Posterior vena cava (tissue), 2 donors: ENCODE measurements around the gene ADM2. TPM values are rescaled to one million over a fixed set of nuclear protein-coding genes. Genes with fewer than 3 reads are reported as not detected.
"Not testable (repeated sequence)": the region's sequence is repeated elsewhere in the genome, so short reads cannot be mapped to it uniquely, and the experiment has no call there.

Experiments used
- DNase-seq: peaks from one replicate; pipeline ENCODE4 v3.0.0-alpha.2; 2020; ENCODE audit warnings: low spot score
- intact Hi-C, 2 donors: fragments of 100-400 bp; cut with DNase I; formaldehyde crosslinking; loops; one replicate each; pipeline versions ENCODE4 v1.14.1 to v1.14.2; 2022 to 2023
- total RNA-seq, 2 donors: library from RNA; stranded (reverse); fragmentation: NEBNext Ultra II Directional; extraction: Animal tissue kit (Norgen Biotek cat#: 25700); gene quantifications; one replicate each; pipeline ENCODE4 v1.2.1, GENCODE V29; 2021
- donor health status: DM: yes; HTN: yes; CAD: no.
- donor health status: DM: yes; HTN: yes; CAD: no.

ADM2 gene
- total RNA-seq, 2 donors from 2014 or later: 0.14 to 0.56 TPM

- DNase-seq: no peak
- intact Hi-C loops: no loop called here
Measured at GRCh38 chr22:50528682-50529415, 47.5 kb downstream of the ADM2 start.

- DNase-seq: no peak
- intact Hi-C loops: no loop called here
Measured at GRCh38 chr22:50529416-50529896, 48.1 kb downstream of the ADM2 start.

GRCh38 chr22:50529897-50530579 is 48.7 kb downstream of the ADM2 start, which contains the start of gene TYMP:
TYMP (minus strand) TSS chr22:50530012; CDS start chr22:50529709, 303 bp downstream.
- intact Hi-C loops: no loop called here

DNA sequence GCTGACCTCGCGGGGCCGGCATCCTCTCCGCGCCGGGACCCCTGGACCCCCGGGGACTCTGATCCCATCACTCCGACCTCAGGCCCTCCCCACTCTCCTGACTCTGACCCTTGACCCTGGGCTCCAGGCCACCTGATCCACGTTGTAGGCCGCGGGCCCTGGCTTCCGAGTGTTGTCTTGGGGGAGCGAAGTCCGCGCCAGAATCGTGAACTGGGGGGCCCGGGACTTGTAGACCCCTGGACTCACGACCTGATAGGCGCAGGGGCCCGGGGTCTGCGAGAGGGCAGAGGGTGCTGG is 49.2 kb downstream of the ADM2 start:
- intact Hi-C loops: no loop called here
- no peak for DNase-seq

More at GRCh38 chr22:50529897-50530579, 48.7 kb downstream of the ADM2 start, which contains the start of gene TYMP:
- DNase-seq: peak; percentile 97

- intact Hi-C loops: no loop called here
- DNase-seq: peak; percentile 98
Measured at GRCh38 chr22:50530877-50531545, 49.7 kb downstream of the ADM2 start.

- peak; percentile 93 for DNase-seq
- intact Hi-C loops: no loop called here
Measured at GRCh38 chr22:50531546-50531961, 50.2 kb downstream of the ADM2 start.

- intact Hi-C loops: no loop called here
Measured at GRCh38 chr22:50531962-50532674, 50.8 kb downstream of the ADM2 start.

DNA sequence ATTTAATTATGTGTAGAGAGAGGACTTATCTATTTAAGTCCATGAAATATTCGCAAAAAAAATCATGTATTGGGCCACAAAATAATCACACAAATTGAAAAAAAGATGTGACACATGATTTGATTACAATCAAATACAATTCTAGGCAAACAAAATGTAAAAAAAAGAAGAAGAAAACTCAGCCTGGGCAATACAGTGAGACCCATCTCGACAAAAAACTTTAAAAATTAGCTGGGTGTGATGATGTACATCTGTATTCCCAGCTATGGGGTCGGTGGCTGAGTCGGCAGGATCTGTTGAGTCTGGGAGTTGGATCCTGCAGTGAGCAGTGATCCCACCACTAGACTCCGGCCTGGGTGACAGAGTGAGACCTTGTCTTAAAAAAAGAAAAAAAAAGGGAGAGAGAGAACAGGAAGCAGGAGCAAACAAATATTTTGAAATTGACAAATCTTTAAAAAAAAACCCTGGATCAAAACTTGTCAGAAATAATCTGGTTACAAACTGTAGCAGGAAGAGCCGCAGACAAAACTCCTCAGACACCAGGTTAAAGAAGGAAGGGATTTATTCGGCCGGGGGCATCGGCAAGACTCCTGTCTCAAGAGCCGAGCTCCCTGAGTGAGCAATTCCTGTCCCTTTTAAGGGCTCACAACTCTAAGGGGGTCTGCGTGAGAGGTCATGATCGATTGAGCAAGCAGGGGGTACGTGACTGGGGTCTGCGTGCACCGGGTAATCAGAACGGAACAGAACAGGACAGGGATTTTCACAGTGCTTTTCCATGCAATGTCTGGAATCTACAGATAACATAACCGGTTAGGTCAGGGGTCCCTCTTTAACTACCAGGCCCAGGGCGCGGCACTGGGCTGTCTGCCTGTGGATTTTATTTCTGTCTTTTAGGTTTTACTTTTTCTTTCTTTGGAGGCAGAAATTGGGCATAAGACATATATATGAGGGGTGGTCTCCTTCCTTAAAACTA is 51.8 kb downstream of the ADM2 start:
- intact Hi-C loops: no loop called here
- DNase-seq: no peak

More at GRCh38 chr22:50531962-50532674, 50.8 kb downstream of the ADM2 start:
- peak; percentile 95 for DNase-seq

DNA sequence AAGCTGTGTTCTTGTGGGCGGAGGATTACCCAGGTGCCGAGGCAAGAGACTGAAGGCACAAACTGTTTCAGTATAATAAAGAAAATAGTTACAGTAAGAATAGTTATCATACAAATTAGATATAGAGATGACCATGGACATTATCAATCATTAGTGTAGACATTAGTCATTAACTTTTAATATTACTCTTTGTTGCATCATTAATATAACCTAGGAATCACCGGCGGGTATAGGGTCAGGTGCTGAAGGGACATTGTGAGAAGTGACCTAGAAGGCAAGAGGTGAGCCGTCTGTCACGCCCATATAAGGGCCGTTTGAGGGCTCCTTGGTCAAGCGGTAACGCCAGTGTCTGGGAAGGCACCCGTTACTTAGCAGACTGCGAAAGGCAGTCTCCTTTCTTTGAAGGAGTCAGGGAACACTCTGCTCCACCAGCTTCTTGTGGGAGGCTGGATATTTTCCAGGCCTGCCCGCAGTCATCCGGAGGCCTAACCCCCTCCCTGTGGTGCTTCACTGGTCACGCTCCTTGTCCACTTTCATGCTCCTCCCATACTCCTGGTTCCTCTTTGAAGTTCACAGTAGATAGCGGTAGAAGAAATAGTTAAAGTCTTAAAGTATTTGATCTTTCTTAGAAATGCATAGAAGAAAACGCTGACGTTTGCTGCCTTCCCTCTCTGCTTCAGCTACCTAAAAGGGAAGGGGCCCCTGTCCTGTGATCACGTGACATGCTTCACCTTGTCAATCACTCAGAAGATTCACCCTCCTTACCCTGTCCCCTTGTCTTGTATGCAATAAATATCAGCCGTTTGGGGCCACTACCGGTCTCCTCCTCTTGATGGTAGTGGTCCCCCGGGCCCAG is 52.7 kb downstream of the ADM2 start:
- DNase-seq, intact Hi-C loops: not testable (repeated sequence)

DNA sequence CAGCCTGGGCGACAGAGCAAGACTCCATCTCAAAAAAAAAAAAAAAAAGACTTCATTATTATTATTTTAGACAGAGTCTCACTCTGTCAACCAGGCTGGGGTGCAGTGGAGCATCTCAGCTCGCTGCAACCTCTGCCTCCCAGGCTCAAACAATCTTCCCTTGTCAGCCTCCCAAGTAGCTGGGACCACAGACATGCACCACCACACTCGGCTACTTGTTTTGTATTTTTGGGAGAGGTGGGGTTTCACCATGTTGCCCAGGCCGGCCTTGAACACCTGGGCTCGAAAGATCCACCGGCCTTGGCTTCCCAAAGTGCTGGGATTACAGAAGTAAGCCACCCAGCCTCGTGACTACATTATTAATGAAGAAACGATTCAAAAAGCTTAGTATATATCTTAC is 53.8 kb downstream of the ADM2 start:
- no peak for DNase-seq
- intact Hi-C loops: no loop called here

Other genes starting within 250 kb of the ADM2 start
- gene TUBGCP6, start 236.5 kb upstream of the ADM2 start, total RNA-seq: 10 to 100 TPM; 20.6 to 23.4 TPM
- gene HDAC10, start 230.3 kb upstream of the ADM2 start, total RNA-seq: 10 to 100 TPM; 14.1 to 23.6 TPM
- gene MAPK12, start 219.9 kb upstream of the ADM2 start, total RNA-seq: 10 to 100 TPM; 10.4 to 13.2 TPM
- gene MAPK11, start 211.2 kb upstream of the ADM2 start, total RNA-seq: 10 to 100 TPM; 11.5 to 11.6 TPM
- gene PLXNB2, start 173.9 kb upstream of the ADM2 start, total RNA-seq: 100 to 1,000 TPM; 108 to 125 TPM
- 1 to 10 TPM; 2.1 to 2.5 TPM for gene DENND6B, start 154.5 kb upstream of the ADM2 start, total RNA-seq
- 10 to 100 TPM; 35.3 to 36.0 TPM for gene PPP6R2, start 138.2 kb upstream of the ADM2 start, total RNA-seq
- 10 to 100 TPM; 58.5 to 83.8 TPM for gene SBF1, start 6.5 kb upstream of the ADM2 start, total RNA-seq
- not detected for gene MIOX, start 5.3 kb downstream of the ADM2 start, total RNA-seq
- gene LMF2, start 26.2 kb downstream of the ADM2 start, total RNA-seq: 10 to 100 TPM; 39.0 to 53.3 TPM
- 10 to 100 TPM; 32.1 to 32.7 TPM for gene NCAPH2, start 26.7 kb downstream of the ADM2 start, total RNA-seq
- gene SCO2, start 44.1 kb downstream of the ADM2 start, total RNA-seq: 1 to 10 TPM in 1 of 2 donors, not detected in 1; 2.6 TPM
- gene TYMP, start 48.5 kb downstream of the ADM2 start, total RNA-seq: 10 to 100 TPM; 52.8 to 63.8 TPM
- gene KLHDC7B, start 64.4 kb downstream of the ADM2 start, total RNA-seq: under 1 TPM; 0.14 to 0.28 TPM
- not detected for gene SYCE3, start 81.4 kb downstream of the ADM2 start, total RNA-seq
- 1 to 10 TPM; 6.0 to 8.1 TPM for gene CPT1B, start 96.9 kb downstream of the ADM2 start, total RNA-seq
- gene CHKB, start 101.3 kb downstream of the ADM2 start, total RNA-seq: 10 to 100 TPM; 30.1 to 31.6 TPM
- gene MAPK8IP2, start 119.2 kb downstream of the ADM2 start, total RNA-seq: under 1 TPM; 0.24 to 0.56 TPM
- 10 to 100 TPM; 21.8 to 29.4 TPM for gene ARSA, start 146.6 kb downstream of the ADM2 start, total RNA-seq
- 10 to 100 TPM; 24.2 to 34.4 TPM for gene SHANK3, start 191.3 kb downstream of the ADM2 start, total RNA-seq